ENCODE measurements around the gene PTER. TPM values are rescaled to one million over a fixed set of nuclear protein-coding genes. Genes with fewer than 3 reads are reported as not detected.
A peak's percentile ranks its signal among the peaks of the same experiment; 100 is the strongest.

Gene PTER
- total RNA-seq, 1 experiment from 2014 or later = 25.8 TPM

GRCh38 chr10:16423599-16423998 is 13.2 kb upstream of the PTER start:
- Histone ChIP-seq H2AFZ (ENCODE audit: low read depth, low read length, poor library complexity, severe bottlenecking) (no peak overlapping the region), H3K27ac (ENCODE audit: low read depth, low read length) (no peak overlapping the region), H4K20me1 (ENCODE audit: insufficient read depth) (no peaks in the 10 kb centered on the region), H3K9ac (ENCODE audit: low read length) (no peak overlapping the region), H3K79me2 (ENCODE audit: insufficient read depth, low read length) (no peaks in the 10 kb centered on the region), H3K36me3 (ENCODE audit: control insufficient read depth in 1 of 2, insufficient read depth in 2 of 2, low read length in 2 of 2) (no peaks in the 10 kb centered on the region), H3K4me2 (ENCODE audit: low read length) (no peak overlapping the region), H3K9me3 (ENCODE audit: control insufficient read depth in 1 of 2, insufficient read depth in 1 of 2, low read depth in 1 of 2, low read length in 2 of 2) (no peaks in the 10 kb centered on the region; a peak in 1 of 4 replicates), H3K27me3 (ENCODE audit: insufficient read depth, low read length) (peaks cover 19% of the 10 kb centered on the region; the same call in 1 of the 2 replicates), H3K4me1 (ENCODE audit: control insufficient read depth in 1 of 2, insufficient read depth in 2 of 2, low read length in 2 of 2) (no peaks in the 10 kb centered on the region), H3K4me3 (replicated peaks in 1 of 2; ENCODE audit: low read depth in 1 of 2, low read length in 2 of 2) (no peak overlapping the region), H3K9me2 (ENCODE audit: insufficient read depth) (no peaks in the 10 kb centered on the region)
- DNase-seq (ENCODE audit: low read depth, low spot score) (no peak), ATAC-seq (peak; percentile 75)
- RAD21 ChIA-PET (ENCODE audit: low non-redundant PET in 1 of 2, low total read pairs in 2 of 2, uncharacterized antibody in 2 of 2, unreplicated experiment in 2 of 2) = no interaction called here
- no TSS peak for BruUV-seq (replicated peaks)
- intact Hi-C loops (cut with micrococcal nuclease) = no loop called here
- POLR2A ChIA-PET = no interaction called here
- TF ChIP-seq POLR2A (IDR thresholded peaks at IDR 0.05; ENCODE audit: borderline replicate concordance, extremely low read depth, insufficient read depth, insufficient read length) (no peak), CTCF (IDR thresholded peaks at IDR 0.05 in 2 of 3, conservative IDR thresholded peaks at IDR 0.05 in 1 of 3; ENCODE audit: borderline replicate concordance in 1 of 3, insufficient read depth in 1 of 3, low read depth in 2 of 3, low read length in 2 of 3) (peak in 2 of 3 experiments; percentile 19 to 33; a peak in 4 of 6 replicates), TCF7L2 (IDR thresholded peaks at IDR 0.05; ENCODE audit: borderline replicate concordance, extremely low read depth, insufficient read depth, insufficient read length) (no peak), REST (IDR thresholded peaks at IDR 0.05; ENCODE audit: low read depth) (no peak)
- CTCF ChIA-PET = no interaction called here

All from HCT116 (cell line).